ENCODE measurements around the gene COX8C.

DNA sequence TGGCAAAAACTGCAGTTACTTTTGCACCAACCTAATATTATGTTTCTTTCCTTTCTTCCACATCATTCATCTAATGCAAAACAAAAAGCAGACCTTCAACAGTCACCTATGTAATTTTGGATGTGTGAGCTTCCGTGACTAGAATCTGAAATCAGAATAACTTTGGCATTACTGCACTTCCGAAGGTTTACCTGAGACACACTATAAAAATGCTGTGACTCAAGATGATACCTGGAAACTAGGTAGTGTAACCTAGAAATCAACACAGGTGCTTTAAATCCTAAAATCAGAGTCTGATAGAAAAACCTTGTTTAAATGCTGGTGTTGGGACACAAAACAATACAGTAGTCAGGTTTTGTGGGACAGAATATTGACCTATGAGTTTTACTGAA, 16.4 kb upstream of the COX8C start:
- TF ChIP-seq, protein P1, sequence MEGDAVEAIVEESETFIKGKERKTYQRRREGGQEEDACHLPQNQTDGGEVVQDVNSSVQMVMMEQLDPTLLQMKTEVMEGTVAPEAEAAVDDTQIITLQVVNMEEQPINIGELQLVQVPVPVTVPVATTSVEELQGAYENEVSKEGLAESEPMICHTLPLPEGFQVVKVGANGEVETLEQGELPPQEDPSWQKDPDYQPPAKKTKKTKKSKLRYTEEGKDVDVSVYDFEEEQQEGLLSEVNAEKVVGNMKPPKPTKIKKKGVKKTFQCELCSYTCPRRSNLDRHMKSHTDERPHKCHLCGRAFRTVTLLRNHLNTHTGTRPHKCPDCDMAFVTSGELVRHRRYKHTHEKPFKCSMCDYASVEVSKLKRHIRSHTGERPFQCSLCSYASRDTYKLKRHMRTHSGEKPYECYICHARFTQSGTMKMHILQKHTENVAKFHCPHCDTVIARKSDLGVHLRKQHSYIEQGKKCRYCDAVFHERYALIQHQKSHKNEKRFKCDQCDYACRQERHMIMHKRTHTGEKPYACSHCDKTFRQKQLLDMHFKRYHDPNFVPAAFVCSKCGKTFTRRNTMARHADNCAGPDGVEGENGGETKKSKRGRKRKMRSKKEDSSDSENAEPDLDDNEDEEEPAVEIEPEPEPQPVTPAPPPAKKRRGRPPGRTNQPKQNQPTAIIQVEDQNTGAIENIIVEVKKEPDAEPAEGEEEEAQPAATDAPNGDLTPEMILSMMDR (IDR thresholded peaks at IDR 0.05) = no peak
- no peak for TF ChIP-seq POLR2A (IDR thresholded peaks at IDR 0.05)
- TF ChIP-seq EP300 (IDR thresholded peaks at IDR 0.05) = no peak
